Retinal pigment epithelial cell (primary cell): ENCODE data around the gene SCAMP3.
"Not testable (repeated sequence)": the region's sequence is repeated elsewhere in the genome, so short reads cannot be mapped to it uniquely, and the experiment has no call there.

ENCODE experiments used
- DNase-seq: peaks from one replicate; pipeline ENCODE4 v3.0.0-alpha.2; 2010; ENCODE audit warnings: low read depth
- H3K4me3 ChIP-seq: 2 replicates; pipeline ENCODE4 v1.5.1; 2011; ENCODE audit warnings: mild to moderate bottlenecking, low read length, control low read depth, moderate library complexity
- CTCF ChIP-seq: conservative IDR thresholded peaks from 2 replicates; pipeline ENCODE4 v1.5.1; 2011; ENCODE audit warnings: low read depth, low read length, control low read depth, inconsistent platforms

Gene SCAMP3

DNA sequence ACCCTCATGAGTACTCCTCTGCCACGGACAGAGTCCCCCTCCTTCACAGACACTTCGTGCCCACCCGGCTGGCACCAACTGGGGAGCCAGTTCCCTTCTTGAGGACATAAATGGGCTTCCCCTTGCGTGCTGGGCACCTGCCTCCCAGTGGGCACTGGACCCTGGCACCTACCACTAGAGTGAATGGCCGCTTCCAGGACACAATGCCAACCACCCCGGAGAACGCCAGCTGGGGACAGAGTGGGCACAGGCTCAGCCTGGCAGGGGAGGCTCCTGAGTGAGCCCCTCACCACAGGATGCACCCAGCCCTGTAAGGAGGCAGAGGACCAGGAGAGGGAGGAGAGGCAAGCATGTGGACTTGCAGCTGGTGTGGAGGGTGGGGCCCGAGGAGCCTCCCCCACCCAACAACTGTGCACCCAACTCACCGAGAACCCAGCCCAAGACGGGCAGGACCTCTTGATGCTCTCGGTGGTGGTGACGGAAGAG is 7.9 kb downstream of the SCAMP3 start:
- peak overlapping the region; percentile 76 for H3K4me3 ChIP-seq
- no peak for DNase-seq
- no peak for TF ChIP-seq CTCF

DNA sequence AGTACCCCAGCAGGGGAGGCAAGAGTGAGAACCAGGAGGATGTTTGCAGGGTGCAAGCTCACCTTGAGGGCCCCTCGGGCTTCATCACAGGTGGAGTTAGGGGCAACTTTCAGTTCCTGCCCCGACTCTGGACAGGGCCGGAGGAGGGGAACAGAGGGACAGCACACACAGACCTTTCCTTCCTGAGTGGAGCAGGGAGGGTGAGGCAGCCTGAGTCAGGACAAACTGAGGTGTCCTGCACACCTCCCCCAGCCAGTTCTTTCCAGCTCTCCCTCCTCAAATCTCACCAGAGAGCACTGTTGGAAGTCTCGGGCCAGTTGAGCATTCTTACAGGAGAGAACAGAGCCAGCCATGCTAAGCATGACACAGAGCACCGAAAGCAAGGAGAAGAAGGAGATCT is 8.4 kb downstream of the SCAMP3 start:
- peak overlapping the region; percentile 76 for H3K4me3 ChIP-seq
- no peak for DNase-seq
- no peak for TF ChIP-seq CTCF

DNA sequence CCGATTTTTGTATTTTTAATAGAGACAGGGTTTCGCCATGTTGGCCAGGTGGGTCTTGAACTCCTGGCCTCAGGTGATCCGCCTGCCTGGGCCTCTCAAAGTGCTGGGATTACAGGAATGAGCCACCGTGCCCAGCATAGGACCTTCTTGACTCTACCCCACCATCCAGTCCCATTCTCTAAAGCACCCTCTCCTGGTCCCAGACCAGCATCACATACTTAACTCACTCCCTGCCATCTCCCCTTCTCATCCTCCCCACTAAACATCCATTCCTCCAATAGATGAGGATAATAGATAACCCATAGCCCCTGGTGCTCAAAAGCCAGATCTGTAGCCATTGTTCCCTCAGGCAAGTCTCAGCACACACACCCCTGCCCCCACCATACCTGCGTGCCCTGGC is 9.0 kb downstream of the SCAMP3 start:
- H3K4me3 ChIP-seq = peak overlapping the region; percentile 76
- peak; percentile 10 for TF ChIP-seq CTCF
- DNase-seq = no peak

- H3K4me3 ChIP-seq = no peak overlapping the region
- no peak for DNase-seq
- TF ChIP-seq CTCF = no peak
Measured at GRCh38 chr1:155251566-155251965, 10.6 kb downstream of the SCAMP3 start.

GRCh38 chr1:155250633-155251449 is 11.3 kb downstream of the SCAMP3 start:
- H3K4me3 ChIP-seq = peak overlapping the region; percentile 39
- no peak for DNase-seq
- peak; percentile 100 for TF ChIP-seq CTCF

- DNase-seq = no peak
- no peak for TF ChIP-seq CTCF
- H3K4me3 ChIP-seq = peak overlapping the region; percentile 39
Measured at GRCh38 chr1:155250246-155250632, 11.9 kb downstream of the SCAMP3 start.

DNA sequence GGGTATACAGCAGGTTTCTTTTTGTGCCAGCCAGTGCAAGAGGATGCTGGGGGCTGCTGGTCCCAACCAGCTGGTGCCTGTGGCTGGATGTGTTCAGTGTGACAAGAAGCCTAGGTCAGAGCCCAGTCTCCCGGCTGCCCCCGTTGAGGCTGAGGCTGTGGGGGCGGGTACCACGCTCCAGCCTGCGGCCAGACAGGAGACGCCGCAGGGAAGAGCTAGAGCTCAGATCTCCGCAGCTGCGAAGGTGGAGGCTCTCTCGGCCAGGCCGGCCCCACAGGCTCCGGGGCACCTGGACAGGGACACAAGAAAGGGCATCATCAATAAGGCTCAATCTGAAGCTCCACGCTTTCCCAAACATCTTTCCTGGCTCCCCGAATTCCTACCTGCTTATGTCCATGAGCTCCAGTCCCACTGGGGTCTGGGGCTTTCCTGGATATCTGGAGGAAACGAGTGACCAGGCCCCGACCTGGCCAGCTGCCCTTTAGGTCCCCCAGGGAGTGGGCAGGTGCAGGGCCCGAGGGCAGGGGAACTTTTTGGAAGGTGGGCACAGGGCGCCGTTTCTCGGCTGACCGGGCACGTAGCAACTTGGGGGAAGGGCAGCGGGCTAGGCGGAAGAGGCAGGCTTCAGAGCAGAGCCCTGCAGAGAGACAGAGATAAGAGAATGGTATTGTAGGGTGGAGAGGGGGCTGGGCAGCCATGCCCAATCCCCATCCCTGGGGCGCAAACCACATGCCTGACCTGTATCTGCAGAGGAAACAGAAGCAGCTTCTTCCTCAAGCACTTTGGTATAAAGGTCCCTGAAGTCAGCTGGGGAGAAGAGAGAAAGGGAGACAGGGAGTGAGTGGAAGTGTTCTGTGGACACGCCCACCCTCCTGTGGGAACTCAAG is 14.2 kb downstream of the SCAMP3 start:
- TF ChIP-seq CTCF = no peak
- DNase-seq = no peak

GRCh38 chr1:155246796-155247195 is 15.4 kb downstream of the SCAMP3 start:
- not testable (repeated sequence) for H3K4me3 ChIP-seq, DNase-seq

More for the DNA sequence above, 14.2 kb downstream of the SCAMP3 start:
- no peak overlapping the region for H3K4me3 ChIP-seq
